GM12891 (cell line): Measurements from ENCODE around the gene GLTP.
"Not testable (repeated sequence)": the region's sequence is repeated elsewhere in the genome, so short reads cannot be mapped to it uniquely, and the experiment has no call there.

ENCODE experiments used
- DNase-seq: peaks from one replicate; pipeline ENCODE4 v3.0.0; 2011; ENCODE audit warnings: low spot score; ENCODE audit not compliant: insufficient read length
- FAIRE-seq: peaks from 2 replicates; lab custom pipeline; 2011; peaks lifted over from hg19 to GRCh38; lab: Jason Lieb, UNC
- PAX5 ChIP-seq: IDR thresholded peaks from 2 replicates; pipeline ENCODE4 v1.6.1; 2011; ENCODE audit warnings: low read length, moderate library complexity, mild to moderate bottlenecking; ENCODE audit not compliant: insufficient read depth, severe bottlenecking
- POLR2A ChIP-seq: IDR thresholded peaks from 2 replicates; pipeline ENCODE4 v1.6.1; 2011; ENCODE audit warnings: low read depth, low read length, control low read depth
- POLR2AphosphoS5 ChIP-seq: IDR thresholded peaks from 2 replicates; pipeline ENCODE4 v1.6.1; 2011; ENCODE audit warnings: low read depth, low read length, control low read depth
- POU2F2 ChIP-seq: IDR thresholded peaks from 2 replicates; pipeline ENCODE4 v1.6.1; 2011; ENCODE audit warnings: low read depth, mild to moderate bottlenecking, control low read depth, low read length, moderate library complexity
- SPI1 ChIP-seq: IDR thresholded peaks from 2 replicates; pipeline ENCODE4 v1.6.1; 2011; ENCODE audit warnings: low read depth, low read length, control low read depth
- TAF1 ChIP-seq: IDR thresholded peaks from 2 replicates; pipeline ENCODE4 v1.6.1; 2011; ENCODE audit warnings: low read depth, low read length, control low read depth

GLTP gene

GRCh38 chr12:109864916-109865315, 15.4 kb downstream of the GLTP start:
- TF ChIP-seq TAF1, result no peak
- TF ChIP-seq POLR2A, result no peak
- no peak for TF ChIP-seq SPI1
- no peak for TF ChIP-seq PAX5
- no peak for TF ChIP-seq POLR2AphosphoS5
- DNase-seq, result no peak
- FAIRE-seq, result no peak

GRCh38 chr12:109863847-109864712, 16.3 kb downstream of the GLTP start:
- DNase-seq, result no peak
- FAIRE-seq, result no peak
- no peak for TF ChIP-seq POU2F2
- no peak for TF ChIP-seq PAX5
- TF ChIP-seq SPI1, result peak; percentile 71

DNA sequence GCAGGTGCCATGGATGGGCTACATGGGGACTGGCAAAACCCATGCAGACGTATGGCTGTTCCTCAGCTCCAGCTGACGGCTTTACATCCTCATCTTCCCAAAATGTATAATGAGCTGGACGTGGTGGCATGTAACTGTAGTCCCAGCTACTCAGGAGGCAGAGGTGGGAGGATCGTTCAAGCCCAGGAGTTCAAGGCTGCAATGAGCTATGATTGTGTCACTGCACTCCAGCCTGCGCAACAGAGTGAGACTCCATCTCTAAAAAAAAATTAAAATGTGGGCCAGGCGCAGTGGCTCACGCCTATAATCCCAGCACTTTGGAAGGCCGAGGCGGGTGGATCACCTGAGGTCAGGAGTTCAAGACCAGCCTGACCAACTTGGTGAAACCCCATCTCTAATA, 17.9 kb downstream of the GLTP start:
- not testable (repeated sequence) for FAIRE-seq, DNase-seq

GRCh38 chr12:109861689-109862314, 18.5 kb downstream of the GLTP start:
- no peak for FAIRE-seq
- TF ChIP-seq POLR2AphosphoS5 (no peak), POLR2A (no peak), POU2F2 (no peak), TAF1 (no peak), PAX5 (no peak), SPI1 (no peak)
- no peak for DNase-seq

DNA sequence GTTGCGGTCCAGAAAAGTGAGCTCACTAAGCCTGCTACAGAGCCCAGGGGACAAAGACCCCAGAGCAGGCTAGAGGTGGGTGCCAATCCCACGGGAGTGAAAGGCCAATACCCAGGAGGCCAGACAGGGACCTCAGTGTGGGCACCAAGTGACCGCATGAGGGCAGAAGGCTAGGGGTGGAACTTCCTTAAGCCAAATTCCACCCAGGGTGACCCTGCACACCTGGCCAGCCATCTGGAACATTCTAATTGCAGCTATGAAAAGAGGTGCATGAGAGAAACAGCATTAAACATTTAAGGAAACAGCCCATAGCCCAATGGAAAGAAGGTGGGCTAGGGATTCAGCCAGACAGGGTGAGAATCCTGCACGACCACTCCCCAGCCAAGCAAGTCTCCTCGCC, 19.4 kb downstream of the GLTP start:
- FAIRE-seq, result no peak
- DNase-seq, result no peak
- no peak for TF ChIP-seq TAF1
- TF ChIP-seq POU2F2, result no peak
- no peak for TF ChIP-seq SPI1
- no peak for TF ChIP-seq PAX5
- no peak for TF ChIP-seq POLR2A
- no peak for TF ChIP-seq POLR2AphosphoS5

DNA sequence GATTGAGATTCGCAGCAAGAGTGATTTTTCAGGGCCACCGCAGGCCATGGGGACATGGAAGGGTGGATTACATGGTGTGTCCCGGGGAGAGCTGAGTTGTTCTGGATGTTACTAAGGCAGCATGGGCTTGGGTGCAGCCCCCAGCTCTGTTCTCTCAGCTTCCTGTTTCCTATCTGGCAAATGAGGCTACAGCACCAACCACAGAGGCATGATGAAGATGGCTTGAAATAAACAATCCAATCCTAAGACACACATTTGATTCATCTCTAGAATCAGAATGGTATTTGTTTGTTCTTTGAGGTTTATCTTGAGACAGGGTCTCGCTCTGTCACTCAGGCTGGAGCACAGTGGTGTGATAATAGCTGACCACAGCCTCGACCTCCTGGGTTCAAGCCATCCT, 21.6 kb downstream of the GLTP start:
- FAIRE-seq, result no peak
- DNase-seq, result no peak
- no peak for TF ChIP-seq PAX5
- no peak for TF ChIP-seq TAF1
- TF ChIP-seq POLR2AphosphoS5, result no peak
- TF ChIP-seq POLR2A, result no peak
- no peak for TF ChIP-seq SPI1
- TF ChIP-seq POU2F2, result no peak

GRCh38 chr12:109857715-109858114, 22.6 kb downstream of the GLTP start:
- FAIRE-seq (no peak), DNase-seq (no peak)
- TF ChIP-seq TAF1, result no peak
- no peak for TF ChIP-seq POU2F2
- TF ChIP-seq POLR2AphosphoS5, result no peak

GRCh38 chr12:109855377-109855776, 25.0 kb downstream of the GLTP start:
- FAIRE-seq (no peak), DNase-seq (no peak)
- TF ChIP-seq PAX5 (no peak), POLR2AphosphoS5 (no peak), SPI1 (no peak), POLR2A (no peak), POU2F2 (no peak), TAF1 (no peak)

DNA sequence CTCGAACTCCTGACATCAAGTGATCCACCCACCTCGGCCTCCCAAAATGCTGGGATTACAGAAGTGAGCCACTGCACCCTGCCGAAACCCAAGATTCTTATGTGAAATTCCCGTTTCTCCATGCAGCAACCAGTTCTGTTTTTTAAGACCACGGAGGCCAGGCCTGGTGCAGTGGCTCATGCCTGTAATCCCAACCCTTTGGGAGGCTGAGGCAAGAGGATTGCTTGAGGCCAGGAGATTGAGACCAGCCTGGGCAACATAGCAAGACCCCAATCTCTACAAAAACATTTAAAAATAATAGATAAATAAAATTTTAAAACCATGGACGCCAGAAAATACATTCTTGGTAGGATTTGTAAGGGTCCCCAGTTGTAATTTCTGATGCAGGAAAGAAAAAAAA, 29.8 kb downstream of the GLTP start:
- FAIRE-seq, DNase-seq: not testable (repeated sequence)

DNA sequence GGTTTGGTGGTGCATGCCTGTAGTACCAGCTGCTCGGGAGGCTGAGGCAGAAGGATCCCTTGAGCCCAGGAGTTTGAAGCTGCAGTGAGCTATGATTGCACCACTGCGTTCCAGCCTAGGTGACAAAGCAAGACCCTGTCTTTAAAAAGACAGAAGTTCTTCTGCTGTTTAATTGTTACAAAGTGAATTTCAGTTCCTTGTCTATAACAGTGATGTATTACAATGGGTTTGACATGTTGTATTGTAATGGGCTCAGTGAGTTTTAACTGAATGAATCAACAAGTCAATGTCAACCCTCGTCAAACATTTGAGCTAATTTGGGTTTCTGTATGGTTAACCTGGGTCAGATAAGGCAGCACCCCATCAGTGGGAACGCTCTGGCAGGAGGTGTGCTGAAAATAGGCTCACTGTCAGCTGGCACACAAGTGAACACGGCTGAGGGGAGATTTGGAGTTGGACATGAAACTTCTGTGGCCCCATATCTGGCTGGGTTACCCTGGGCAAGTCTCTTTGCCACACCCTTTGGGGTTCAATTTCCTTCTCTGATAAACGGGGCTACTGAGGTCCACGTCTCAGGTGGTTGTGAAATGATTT, 33.1 kb downstream of the GLTP start:
- DNase-seq, result no peak
- FAIRE-seq, result no peak
- TF ChIP-seq TAF1 (no peak), SPI1 (no peak), POLR2A (no peak), POLR2AphosphoS5 (no peak), PAX5 (no peak), POU2F2 (no peak)
